ENCODE results near the gene ARSB.
A peak's percentile ranks its signal among the peaks of the same experiment; 100 is the strongest.

ARSB gene

GRCh38 chr5:78823196-78823595 lies 161.9 kb downstream of the ARSB start:
- H3K27me3 ChIP-seq (ENCODE audit: insufficient read depth, low read depth), result no peaks in the 10 kb centered on the region
- H3K4me2 ChIP-seq, result no peak overlapping the region
- no peak overlapping the region for H2AFZ ChIP-seq (ENCODE audit: low read depth)
- H4K20me1 ChIP-seq (ENCODE audit: insufficient read depth), result no peaks in the 10 kb centered on the region
- no peak overlapping the region for H3K9ac ChIP-seq
- H3K79me2 ChIP-seq (ENCODE audit: insufficient read depth, low read depth), result no peaks in the 10 kb centered on the region
- peaks cover 38% of the 10 kb centered on the region for H3K4me1 ChIP-seq (ENCODE audit: low read depth, poor library complexity, severe bottlenecking)
- no peak overlapping the region for H3K27ac ChIP-seq
- no peak for TF ChIP-seq CTCF (conservative IDR thresholded peaks at IDR 0.05; ENCODE audit: low read depth, low read length)
- no peaks in the 10 kb centered on the region for H3K36me3 ChIP-seq (ENCODE audit: insufficient read depth)
- no peak overlapping the region for H3K4me3 ChIP-seq (IDR thresholded peaks at IDR 0.05; ENCODE audit: insufficient read depth, low read depth, low read length)

- H3K4me2 ChIP-seq, result 0 out of 2 replicates have a peak overlapping the region, but pooled peaks have one; percentile 2
- H3K4me3 ChIP-seq (IDR thresholded peaks at IDR 0.05; ENCODE audit: insufficient read depth, low read depth, low read length), result no peak overlapping the region
- H3K36me3 ChIP-seq (ENCODE audit: insufficient read depth), result no peaks in the 10 kb centered on the region
- TF ChIP-seq CTCF (conservative IDR thresholded peaks at IDR 0.05; ENCODE audit: low read depth, low read length), result no peak
- H3K27ac ChIP-seq, result no peak overlapping the region
- H3K27me3 ChIP-seq (ENCODE audit: insufficient read depth, low read depth), result no peaks in the 10 kb centered on the region
- H4K20me1 ChIP-seq (ENCODE audit: insufficient read depth), result no peaks in the 10 kb centered on the region
- H3K9ac ChIP-seq, result no peak overlapping the region
- peaks cover 31% of the 10 kb centered on the region for H3K4me1 ChIP-seq (ENCODE audit: low read depth, poor library complexity, severe bottlenecking)
- no peak overlapping the region for H2AFZ ChIP-seq (ENCODE audit: low read depth)
- no peaks in the 10 kb centered on the region for H3K79me2 ChIP-seq (ENCODE audit: insufficient read depth, low read depth)
Measured at GRCh38 chr5:78821536-78822021, 163.5 kb downstream of the ARSB start.

GRCh38 chr5:78819707-78820106 lies 165.4 kb downstream of the ARSB start:
- Histone ChIP-seq H3K4me1 (ENCODE audit: low read depth, poor library complexity, severe bottlenecking) (peaks cover 22% of the 10 kb centered on the region), H3K4me2 (no peak overlapping the region), H3K27me3 (ENCODE audit: insufficient read depth, low read depth) (no peaks in the 10 kb centered on the region), H3K4me3 (IDR thresholded peaks at IDR 0.05; ENCODE audit: insufficient read depth, low read depth, low read length) (no peak overlapping the region), H3K79me2 (ENCODE audit: insufficient read depth, low read depth) (no peaks in the 10 kb centered on the region), H2AFZ (ENCODE audit: low read depth) (no peak overlapping the region), H3K9ac (no peak overlapping the region), H4K20me1 (ENCODE audit: insufficient read depth) (no peaks in the 10 kb centered on the region), H3K27ac (no peak overlapping the region), H3K36me3 (ENCODE audit: insufficient read depth) (no peaks in the 10 kb centered on the region)
- no peak for TF ChIP-seq CTCF (conservative IDR thresholded peaks at IDR 0.05; ENCODE audit: low read depth, low read length)

- peaks cover 17% of the 10 kb centered on the region for H3K4me1 ChIP-seq (ENCODE audit: low read depth, poor library complexity, severe bottlenecking)
- TF ChIP-seq CTCF (conservative IDR thresholded peaks at IDR 0.05; ENCODE audit: low read depth, low read length), result no peak
Measured at GRCh38 chr5:78819166-78819565, 165.9 kb downstream of the ARSB start.

More at GRCh38 chr5:78819166-78819565, 165.9 kb downstream of the ARSB start:
- Histone ChIP-seq H3K27ac (no peak overlapping the region), H3K27me3 (ENCODE audit: insufficient read depth, low read depth) (no peaks in the 10 kb centered on the region), H3K4me2 (no peak overlapping the region), H3K79me2 (ENCODE audit: insufficient read depth, low read depth) (no peaks in the 10 kb centered on the region), H3K36me3 (ENCODE audit: insufficient read depth) (no peaks in the 10 kb centered on the region), H3K9ac (no peak overlapping the region), H4K20me1 (ENCODE audit: insufficient read depth) (no peaks in the 10 kb centered on the region), H3K4me3 (IDR thresholded peaks at IDR 0.05; ENCODE audit: insufficient read depth, low read depth, low read length) (no peak overlapping the region), H2AFZ (ENCODE audit: low read depth) (no peak overlapping the region)
